ENCODE data around the gene MAN1A2.
A peak's percentile ranks its signal among the peaks of the same experiment; 100 is the strongest.
"Not testable (repeated sequence)": the region's sequence is repeated elsewhere in the genome, so short reads cannot be mapped to it uniquely, and the experiment has no call there.

MAN1A2 gene

GRCh38 chr1:117358604-117358887 lies 8.7 kb upstream of the MAN1A2 start:
- DNase-seq (ENCODE audit: low read depth, low spot score): not testable (repeated sequence)

DNA sequence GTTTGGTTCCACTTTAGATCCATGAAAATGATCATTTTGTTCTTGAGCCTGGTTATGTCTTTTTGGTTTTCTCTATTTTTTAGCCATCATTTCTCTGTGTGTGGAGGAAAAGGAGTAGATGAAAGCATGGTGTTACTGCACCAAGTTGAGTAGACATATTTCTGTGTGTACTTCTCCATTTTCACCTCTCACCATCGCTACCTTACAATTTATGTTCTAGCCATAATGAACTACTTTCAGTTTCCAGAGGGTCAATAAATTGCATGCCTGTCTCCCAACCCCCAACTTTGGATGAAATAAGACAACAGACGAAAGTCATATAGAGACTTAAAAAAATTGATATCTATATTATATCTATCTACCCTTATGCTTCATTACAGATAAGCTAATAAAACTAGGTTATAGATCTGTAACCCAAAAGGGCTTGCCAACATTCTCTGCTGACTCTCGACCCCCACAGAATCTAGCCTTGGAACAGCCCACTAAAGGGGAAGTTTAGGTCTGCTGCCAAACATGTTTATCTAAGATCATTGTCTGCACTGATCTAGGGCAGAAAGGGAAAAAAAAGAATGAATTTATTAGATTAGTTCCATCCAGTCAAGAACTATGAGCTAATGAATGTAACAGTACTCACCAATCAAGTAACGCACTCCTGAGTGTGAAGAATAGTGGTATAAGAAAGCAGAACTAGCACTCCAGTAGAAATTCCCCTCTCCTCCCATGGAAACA lies 7.5 kb upstream of the MAN1A2 start:
- DNase-seq (ENCODE audit: low read depth, low spot score): no peak
- H3K27ac ChIP-seq: no peak overlapping the region

More at GRCh38 chr1:117358604-117358887, 8.7 kb upstream of the MAN1A2 start:
- H3K27ac ChIP-seq: not testable (repeated sequence)

DNA sequence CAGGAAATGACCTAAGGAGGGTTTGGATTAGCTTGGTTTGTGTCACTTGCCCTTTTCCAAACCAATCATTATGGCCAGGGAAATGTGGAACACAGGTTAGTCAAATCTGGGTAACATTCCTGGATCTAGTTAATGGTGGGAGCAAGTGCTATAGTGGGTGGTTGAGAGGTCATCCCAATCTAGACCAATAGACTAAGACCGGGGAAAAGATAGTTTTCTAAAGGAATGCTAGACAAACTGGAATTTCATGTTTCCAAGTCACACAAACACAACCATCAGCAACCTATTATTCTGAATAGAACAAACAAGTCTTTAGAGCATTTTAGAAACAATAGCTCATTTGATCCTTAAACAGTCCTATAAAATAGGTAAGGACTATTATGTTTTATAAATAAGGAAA lies 4.3 kb upstream of the MAN1A2 start:
- DNase-seq (ENCODE audit: low read depth, low spot score): no peak
- peak overlapping the region; percentile 7 for H3K27ac ChIP-seq

GRCh38 chr1:117363571-117364048 lies 3.6 kb upstream of the MAN1A2 start:
- DNase-seq (ENCODE audit: low read depth, low spot score): no peak
- H3K27ac ChIP-seq: peak overlapping the region; percentile 7

DNA sequence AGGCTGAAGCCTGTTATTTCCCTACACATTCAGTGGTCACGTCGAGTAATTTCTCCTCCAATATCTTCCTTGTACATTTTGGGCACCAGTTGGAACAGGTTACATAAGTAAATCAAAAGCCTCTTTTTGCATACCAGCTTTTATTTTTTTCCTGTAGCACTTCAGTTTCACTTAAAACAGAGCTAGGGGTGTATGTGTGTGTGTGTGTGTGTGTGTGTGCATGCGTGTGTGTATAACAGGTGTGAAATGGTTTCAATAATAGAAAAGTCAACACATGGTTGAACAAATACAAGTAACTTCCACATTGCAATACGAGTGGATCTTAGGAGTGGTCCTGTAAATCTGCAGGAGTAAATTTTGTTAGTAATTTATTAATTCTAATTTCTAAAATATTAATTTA lies 3.0 kb upstream of the MAN1A2 start:
- no peak for DNase-seq (ENCODE audit: low read depth, low spot score)
- no peak overlapping the region for H3K27ac ChIP-seq

DNA sequence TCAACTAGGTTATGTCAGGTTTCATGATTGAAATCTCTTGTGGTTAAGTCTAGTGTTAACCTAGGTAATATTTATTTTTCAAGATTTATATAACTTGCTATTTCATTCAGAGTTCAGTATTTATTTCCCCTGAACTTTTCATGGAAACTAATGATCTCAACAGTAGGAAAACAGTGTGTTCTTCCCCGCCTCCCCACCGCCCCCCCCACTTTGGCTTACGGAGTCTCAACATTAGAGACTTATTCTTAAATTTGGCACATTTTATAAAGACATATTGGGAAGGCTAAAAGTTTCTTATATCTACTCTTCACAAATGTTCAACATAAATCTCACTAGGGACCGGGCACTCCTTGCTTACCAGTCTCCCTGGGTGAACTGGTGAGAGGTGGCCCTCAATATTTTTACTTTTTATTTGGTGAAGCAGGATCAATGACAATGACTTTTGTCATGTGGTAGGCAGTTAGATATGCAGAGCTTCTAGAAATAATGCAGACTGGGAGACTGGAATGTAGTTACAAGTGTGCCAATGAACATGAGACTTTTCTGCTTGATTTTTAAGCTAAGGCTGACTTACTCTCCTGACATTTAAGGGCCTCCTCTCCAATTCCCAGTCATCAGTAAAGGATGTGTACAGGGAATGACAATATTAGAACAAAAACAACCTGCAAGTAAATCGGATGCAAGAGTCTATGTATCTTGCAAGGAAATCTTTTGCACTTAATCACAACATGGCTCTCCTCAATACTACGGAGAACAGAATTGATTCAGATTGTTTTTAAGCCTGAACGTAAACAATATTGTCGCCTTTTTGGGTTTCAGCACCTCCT lies 1.7 kb upstream of the MAN1A2 start:
- H3K27ac ChIP-seq: peak overlapping the region; percentile 92
- DNase-seq (ENCODE audit: low read depth, low spot score): no peak

- DNase-seq (ENCODE audit: low read depth, low spot score): no peak
- H3K27ac ChIP-seq: peak overlapping the region; percentile 92
Observed at GRCh38 chr1:117366177-117367045, 838 bp upstream of the MAN1A2 start.

GRCh38 chr1:117368116-117369108 lies 1.2 kb downstream of the MAN1A2 start:
- peak overlapping the region; percentile 92 for H3K27ac ChIP-seq
- no peak for DNase-seq (ENCODE audit: low read depth, low spot score)

DNA sequence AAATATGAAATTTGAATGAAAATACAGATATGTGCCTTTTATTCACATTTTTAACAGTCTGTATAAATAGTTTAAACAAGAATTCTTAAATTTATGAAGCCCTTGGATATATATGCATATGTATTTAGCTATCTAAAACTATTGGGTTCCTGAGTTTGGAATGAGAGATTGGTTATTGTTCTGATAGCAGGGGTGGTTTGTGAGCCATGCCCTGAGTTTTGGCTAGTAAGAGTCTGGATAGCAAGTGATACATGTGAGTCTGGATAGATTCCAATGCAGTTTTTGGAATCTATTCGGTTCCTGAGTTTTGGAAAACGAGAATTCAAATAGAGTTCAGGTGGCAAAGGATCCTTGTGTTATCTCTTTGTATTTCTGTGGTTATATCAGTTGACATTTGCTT lies 2.8 kb downstream of the MAN1A2 start:
- no peak overlapping the region for H3K27ac ChIP-seq

GRCh38 chr1:117370509-117370908 lies 3.3 kb downstream of the MAN1A2 start:
- no peak for DNase-seq (ENCODE audit: low read depth, low spot score)
- H3K27ac ChIP-seq: no peak overlapping the region

More for the DNA sequence above, 2.8 kb downstream of the MAN1A2 start:
- no peak for DNase-seq (ENCODE audit: low read depth, low spot score)

- H3K27ac ChIP-seq: no peak overlapping the region
- no peak for DNase-seq (ENCODE audit: low read depth, low spot score)
Observed at GRCh38 chr1:117371441-117372151, 4.3 kb downstream of the MAN1A2 start.

GRCh38 chr1:117372863-117373412 lies 5.7 kb downstream of the MAN1A2 start:
- H3K27ac ChIP-seq: no peak overlapping the region
- DNase-seq (ENCODE audit: low read depth, low spot score): no peak

- no peak for DNase-seq (ENCODE audit: low read depth, low spot score)
- no peak overlapping the region for H3K27ac ChIP-seq
Observed at GRCh38 chr1:117373932-117374331, 6.7 kb downstream of the MAN1A2 start.

GRCh38 chr1:117375327-117375726 lies 8.1 kb downstream of the MAN1A2 start:
- no peak for DNase-seq (ENCODE audit: low read depth, low spot score)
- H3K27ac ChIP-seq: no peak overlapping the region

GRCh38 chr1:117387060-117387633 lies 19.9 kb downstream of the MAN1A2 start:
- H3K27ac ChIP-seq: no peak overlapping the region
- DNase-seq (ENCODE audit: low read depth, low spot score): no peak

DNA sequence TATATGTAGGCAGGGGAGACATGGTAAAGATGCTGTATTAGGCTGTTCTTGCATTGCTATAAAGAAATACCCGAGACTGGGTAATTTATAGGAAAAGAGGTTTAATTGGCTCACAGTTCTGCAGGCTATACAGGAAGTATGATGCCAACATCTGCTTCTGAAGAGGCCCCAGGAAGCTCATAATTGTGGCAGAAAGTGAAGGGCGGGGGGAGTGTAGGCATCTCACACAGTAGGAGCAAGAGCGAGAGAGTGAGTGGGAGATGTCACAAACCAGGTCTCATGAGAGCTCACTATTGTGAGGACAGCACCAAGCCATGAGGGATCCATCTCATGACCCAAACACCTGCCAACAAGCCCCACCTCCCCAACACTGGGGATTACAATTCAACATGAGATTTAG lies 21.1 kb downstream of the MAN1A2 start:
- no peak for DNase-seq (ENCODE audit: low read depth, low spot score)
- no peak overlapping the region for H3K27ac ChIP-seq

- H3K27ac ChIP-seq: no peak overlapping the region
- DNase-seq (ENCODE audit: low read depth, low spot score): no peak
Observed at GRCh38 chr1:117389284-117389683, 22.0 kb downstream of the MAN1A2 start.

DNA sequence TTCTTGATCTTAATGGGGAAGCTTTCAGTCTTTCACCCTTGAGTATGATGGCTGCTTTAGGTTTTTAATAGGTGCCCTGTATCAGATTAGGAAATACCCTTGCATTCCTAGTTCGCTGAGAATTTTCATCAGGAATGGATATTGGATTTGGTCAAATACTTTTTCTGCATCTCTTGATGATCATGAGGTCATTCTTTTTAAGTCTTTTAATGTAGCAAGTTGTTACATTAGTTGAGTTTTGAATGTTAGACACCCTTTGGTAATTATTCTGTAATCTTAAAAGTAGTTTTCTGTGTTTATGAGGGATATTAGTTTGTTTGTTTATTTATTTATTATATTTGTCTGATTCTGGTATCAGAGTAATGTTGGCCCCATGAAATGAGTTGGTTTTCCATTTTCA lies 22.5 kb downstream of the MAN1A2 start:
- H3K27ac ChIP-seq: no peak overlapping the region

More for the DNA sequence above, 22.5 kb downstream of the MAN1A2 start:
- DNase-seq (ENCODE audit: low read depth, low spot score): no peak
